Neutrophil (primary cell): ENCODE data around the gene MGMT.

Experiments
- H3K27ac ChIP-seq: fragments of 200-600 bp; sonication (generic); 2 replicates; pipeline ENCODE4 v1.5.1; 2016; ENCODE audit warnings: mild to moderate bottlenecking, moderate library complexity
- H3K27me3 ChIP-seq: fragments of 200-600 bp; sonication (generic); 2 replicates; pipeline ENCODE4 v1.6.0; 2016; ENCODE audit warnings: mild to moderate bottlenecking
- H3K36me3 ChIP-seq: fragments of 200-600 bp; sonication (generic); 2 replicates; pipeline ENCODE4 v1.5.1; 2017
- H3K4me1 ChIP-seq, 2 experiments: fragments of 200-600 bp in 1 of 2; sonication (generic) in 1 of 2; 1 replicate in 1 of 2; 2 replicates in 1 of 2; pipeline versions ENCODE4 v1.5.1 to v1.6.1; 2013 to 2016; ENCODE audit warnings: low read depth in 1 of 2, low read length in 1 of 2, mild to moderate bottlenecking in 1 of 2, moderate library complexity in 1 of 2; ENCODE audit not compliant: control insufficient read depth in 1 of 2, insufficient read depth in 1 of 2
- H3K4me3 ChIP-seq, 2 experiments: fragments of 200-600 bp in 1 of 2; sonication (generic) in 1 of 2; 1 replicate in 1 of 2; 2 replicates in 1 of 2; pipeline ENCODE4 v1.5.1; 2013 to 2016; ENCODE audit warnings: low read depth in 1 of 2, low read length in 1 of 2, mild to moderate bottlenecking in 1 of 2, moderate library complexity in 1 of 2
- H3K9me3 ChIP-seq: fragments of 200-600 bp; sonication (generic); 2 replicates; pipeline ENCODE4 v1.5.1; 2016
- CTCF ChIP-seq: fragments of 200-600 bp; sonication (generic); IDR thresholded peaks from 2 replicates; pipeline ENCODE4 v1.5.1; 2016; ENCODE audit warnings: antibody characterized with exemption

MGMT gene

GRCh38 chr10:129645487-129645886, 178.4 kb downstream of the MGMT start:
- Histone ChIP-seq H3K4me3 (no peak overlapping the region), H3K4me1 (no peaks in the 10 kb centered on the region), H3K27ac (no peak overlapping the region), H3K36me3 (no peaks in the 10 kb centered on the region), H3K27me3 (no peaks in the 10 kb centered on the region), H3K9me3 (no peaks in the 10 kb centered on the region)
- no peak for TF ChIP-seq CTCF

- Histone ChIP-seq H3K4me1 (no peaks in the 10 kb centered on the region), H3K27ac (no peak overlapping the region), H3K4me3 (no peak overlapping the region), H3K9me3 (no peaks in the 10 kb centered on the region), H3K36me3 (no peaks in the 10 kb centered on the region), H3K27me3 (no peaks in the 10 kb centered on the region)
- no peak for TF ChIP-seq CTCF
These were observed 179.9 kb downstream of the MGMT start for GRCh38 chr10:129646973-129647372.

GRCh38 chr10:129647590-129647989, 180.5 kb downstream of the MGMT start:
- Histone ChIP-seq H3K4me1 (no peaks in the 10 kb centered on the region), H3K9me3 (no peaks in the 10 kb centered on the region), H3K27ac (no peak overlapping the region), H3K36me3 (no peaks in the 10 kb centered on the region), H3K4me3 (no peak overlapping the region), H3K27me3 (no peaks in the 10 kb centered on the region)
- TF ChIP-seq CTCF: no peak

- H3K27me3 ChIP-seq: no peaks in the 10 kb centered on the region
- H3K4me1 ChIP-seq: no peaks in the 10 kb centered on the region
- H3K4me3 ChIP-seq: no peak overlapping the region
- no peak overlapping the region for H3K27ac ChIP-seq
- H3K36me3 ChIP-seq: no peaks in the 10 kb centered on the region
- TF ChIP-seq CTCF: no peak
- no peaks in the 10 kb centered on the region for H3K9me3 ChIP-seq
These were observed 181.8 kb downstream of the MGMT start for GRCh38 chr10:129648856-129649255.

- Histone ChIP-seq H3K36me3 (no peaks in the 10 kb centered on the region), H3K4me1 (no peaks in the 10 kb centered on the region), H3K9me3 (no peaks in the 10 kb centered on the region), H3K4me3 (no peak overlapping the region), H3K27me3 (no peaks in the 10 kb centered on the region), H3K27ac (no peak overlapping the region)
- no peak for TF ChIP-seq CTCF
These were observed 185.0 kb downstream of the MGMT start for GRCh38 chr10:129652021-129652420.
